Measurements from ENCODE around the gene ISM1. TPM values are rescaled to one million over a fixed set of nuclear protein-coding genes. Genes with fewer than 3 reads are reported as not detected.

ISM1 gene
- total RNA-seq, 1 donor from 2014 or later: 0.98 TPM

- Histone ChIP-seq H3K27ac (ENCODE audit: low read depth, low read length) (no peak overlapping the region), H3K4me3 (ENCODE audit: insufficient read depth, low read depth, low read length) (no peak overlapping the region), H2AFZ (ENCODE audit: low read depth, low read length) (no peak overlapping the region), H3K79me2 (ENCODE audit: insufficient read depth, low read length) (no peaks in the 10 kb centered on the region), H3K27me3 (ENCODE audit: insufficient read depth, low read length) (no peaks in the 10 kb centered on the region), H3K4me1 (ENCODE audit: insufficient read depth, low read length) (no peaks in the 10 kb centered on the region), H3K36me3 (ENCODE audit: insufficient read depth, low read length) (no peaks in the 10 kb centered on the region), H3K4me2 (ENCODE audit: low read length) (no peak overlapping the region), H4K20me1 (ENCODE audit: insufficient read depth, low read length) (no peaks in the 10 kb centered on the region), H3K9ac (ENCODE audit: low read length) (no peak overlapping the region), H3K9me3 (ENCODE audit: insufficient read depth, low read depth, low read length) (no peaks in the 10 kb centered on the region)
- H3K9me3 Mint-ChIP-seq (ENCODE audit: unreplicated experiment): no peaks in the 10 kb centered on the region
- peaks cover 9% of the 10 kb centered on the region for H3K27me3 Mint-ChIP-seq (ENCODE audit: low read depth, unreplicated experiment)
- FAIRE-seq (no peak), DNase-seq (ENCODE audit: low read depth) (no peak)
- no peak overlapping the region for H3K27ac Mint-ChIP-seq (ENCODE audit: unreplicated experiment)
- H3K4me3 Mint-ChIP-seq (ENCODE audit: unreplicated experiment): no peak overlapping the region
- peaks cover 2% of the 10 kb centered on the region for H3K36me3 Mint-ChIP-seq (ENCODE audit: low read depth, unreplicated experiment)
- TF ChIP-seq EZH2 (IDR thresholded peaks at IDR 0.05; ENCODE audit: insufficient read depth, low read length): no peak
- TF ChIP-seq CTCF (IDR thresholded peaks at IDR 0.05; ENCODE audit: insufficient read depth, low read depth, low read length): no peak
- peaks cover 8% of the 10 kb centered on the region for H3K4me1 Mint-ChIP-seq (ENCODE audit: low read depth, unreplicated experiment)
Observed at GRCh38 chr20:13249118-13249797, 28.2 kb downstream of the ISM1 start.

GRCh38 chr20:13249798-13250170 is 28.7 kb downstream of the ISM1 start:
- Mint-ChIP-seq H3K4me1 (ENCODE audit: low read depth, unreplicated experiment) (peaks cover 8% of the 10 kb centered on the region), H3K4me3 (ENCODE audit: unreplicated experiment) (no peak overlapping the region)
- no peak overlapping the region for H2AFZ ChIP-seq (ENCODE audit: low read depth, low read length)

More at GRCh38 chr20:13249798-13250170, 28.7 kb downstream of the ISM1 start:
- H3K4me2 ChIP-seq (ENCODE audit: low read length): no peak overlapping the region
- H3K27me3 ChIP-seq (ENCODE audit: insufficient read depth, low read length): no peaks in the 10 kb centered on the region
- peaks cover 12% of the 10 kb centered on the region for H3K27me3 Mint-ChIP-seq (ENCODE audit: low read depth, unreplicated experiment)
- no peak overlapping the region for H3K9ac ChIP-seq (ENCODE audit: low read length)
- H3K9me3 Mint-ChIP-seq (ENCODE audit: unreplicated experiment): no peaks in the 10 kb centered on the region
- no peaks in the 10 kb centered on the region for H3K79me2 ChIP-seq (ENCODE audit: insufficient read depth, low read length)
- no peak for FAIRE-seq
- H3K4me1 ChIP-seq (ENCODE audit: insufficient read depth, low read length): no peaks in the 10 kb centered on the region
- H3K27ac Mint-ChIP-seq (ENCODE audit: unreplicated experiment): no peak overlapping the region
- DNase-seq (ENCODE audit: low read depth): no peak
- H3K9me3 ChIP-seq (ENCODE audit: insufficient read depth, low read depth, low read length): no peaks in the 10 kb centered on the region
- no peak overlapping the region for H3K27ac ChIP-seq (ENCODE audit: low read depth, low read length)
- H4K20me1 ChIP-seq (ENCODE audit: insufficient read depth, low read length): no peaks in the 10 kb centered on the region
- no peaks in the 10 kb centered on the region for H3K36me3 ChIP-seq (ENCODE audit: insufficient read depth, low read length)
- no peak overlapping the region for H3K4me3 ChIP-seq (ENCODE audit: insufficient read depth, low read depth, low read length)
- no peak for TF ChIP-seq EZH2 (IDR thresholded peaks at IDR 0.05; ENCODE audit: insufficient read depth, low read length)
- TF ChIP-seq CTCF (IDR thresholded peaks at IDR 0.05; ENCODE audit: insufficient read depth, low read depth, low read length): no peak
- peaks cover 2% of the 10 kb centered on the region for H3K36me3 Mint-ChIP-seq (ENCODE audit: low read depth, unreplicated experiment)
